Stomach (tissue), 4 donors: ENCODE measurements around the gene AFAP1L1.

Experiments used
- EP300 ChIP-seq: sonication (generic); formaldehyde crosslinking; IDR thresholded peaks from one replicate; pipeline ENCODE4 v1.6.1; 2017; ENCODE audit warnings: antibody characterized with exemption
- POLR2A ChIP-seq, 4 donors: fragments of 450-650 bp; IDR thresholded peaks; one replicate each; pipeline ENCODE4 v1.6.1; 2016; ENCODE audit warnings: antibody characterized with exemption in 4 of 4, control low read depth in 2 of 4, mild to moderate bottlenecking in 1 of 4, moderate library complexity in 1 of 4
- POLR2AphosphoS5 ChIP-seq, 3 donors: sonication (generic); formaldehyde crosslinking; IDR thresholded peaks; one replicate each; pipeline ENCODE4 v1.6.1; 2016; ENCODE audit warnings: antibody characterized with exemption in 3 of 3
- TF ChIP-seq, protein P1 (sequence below), 7 experiments: fragments of 450-650 bp in 4 of 7; fragments of 200-600 bp in 3 of 7; sonication (generic) in 3 of 7; IDR thresholded peaks; one replicate each; pipeline ENCODE4 v1.5.1; 2016 to 2019; ENCODE audit warnings: antibody characterized with exemption in 7 of 7, control low read depth in 2 of 7, mild to moderate bottlenecking in 1 of 7

- TF ChIP-seq, protein P1, sequence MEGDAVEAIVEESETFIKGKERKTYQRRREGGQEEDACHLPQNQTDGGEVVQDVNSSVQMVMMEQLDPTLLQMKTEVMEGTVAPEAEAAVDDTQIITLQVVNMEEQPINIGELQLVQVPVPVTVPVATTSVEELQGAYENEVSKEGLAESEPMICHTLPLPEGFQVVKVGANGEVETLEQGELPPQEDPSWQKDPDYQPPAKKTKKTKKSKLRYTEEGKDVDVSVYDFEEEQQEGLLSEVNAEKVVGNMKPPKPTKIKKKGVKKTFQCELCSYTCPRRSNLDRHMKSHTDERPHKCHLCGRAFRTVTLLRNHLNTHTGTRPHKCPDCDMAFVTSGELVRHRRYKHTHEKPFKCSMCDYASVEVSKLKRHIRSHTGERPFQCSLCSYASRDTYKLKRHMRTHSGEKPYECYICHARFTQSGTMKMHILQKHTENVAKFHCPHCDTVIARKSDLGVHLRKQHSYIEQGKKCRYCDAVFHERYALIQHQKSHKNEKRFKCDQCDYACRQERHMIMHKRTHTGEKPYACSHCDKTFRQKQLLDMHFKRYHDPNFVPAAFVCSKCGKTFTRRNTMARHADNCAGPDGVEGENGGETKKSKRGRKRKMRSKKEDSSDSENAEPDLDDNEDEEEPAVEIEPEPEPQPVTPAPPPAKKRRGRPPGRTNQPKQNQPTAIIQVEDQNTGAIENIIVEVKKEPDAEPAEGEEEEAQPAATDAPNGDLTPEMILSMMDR (IDR thresholded peaks at IDR 0.05): no peak
- TF ChIP-seq EP300: no peak
- no peak for TF ChIP-seq POLR2AphosphoS5 (IDR thresholded peaks at IDR 0.05)
- no peak for TF ChIP-seq POLR2A (IDR thresholded peaks at IDR 0.05)
Measured at GRCh38 chr5:149262315-149262714, 9.3 kb upstream of the AFAP1L1 start.
